ENCODE measurements around the gene NLRP1.

Gene NLRP1

DNA sequence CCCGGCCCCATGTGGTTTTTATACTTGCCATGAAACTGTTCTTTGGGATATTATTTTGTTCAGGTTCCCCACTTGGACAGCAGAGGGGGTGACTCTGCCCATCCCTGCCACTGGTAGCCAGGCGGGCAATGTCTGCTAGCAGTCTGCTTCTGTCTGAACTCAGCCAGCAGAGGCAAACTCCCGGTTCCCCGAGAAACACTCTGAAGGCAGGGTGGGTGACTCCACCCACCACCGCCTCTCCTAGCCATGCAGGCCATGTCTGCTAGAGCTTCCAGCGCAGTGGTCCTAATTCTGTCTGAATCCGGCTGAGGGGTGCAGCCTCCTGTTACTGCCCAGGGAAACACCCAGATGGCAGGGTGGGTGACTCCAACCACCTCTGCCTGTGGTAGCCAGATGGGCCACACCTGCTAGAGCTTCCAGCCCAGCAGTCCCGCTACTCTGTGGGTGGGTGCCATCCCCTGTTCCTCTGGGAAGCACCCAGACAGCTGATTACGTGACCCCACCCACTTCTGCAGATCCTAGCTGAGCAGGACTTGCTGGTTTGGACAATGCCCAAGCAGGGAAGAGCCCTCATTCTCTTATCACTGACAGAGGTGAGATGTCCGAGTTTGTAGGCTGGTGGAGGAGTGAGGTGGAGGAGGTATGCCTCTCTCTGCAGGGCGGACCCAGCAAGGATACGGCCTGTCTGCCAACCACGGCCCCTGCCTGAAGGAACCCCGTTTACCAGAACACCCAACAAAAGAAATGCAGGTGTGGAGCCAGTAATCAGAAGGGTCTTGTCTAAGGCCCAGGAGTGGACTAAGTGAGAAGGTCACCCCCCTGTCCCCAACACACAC is 22.4 kb downstream of the NLRP1 start:
- H3K9me3 ChIP-seq (ENCODE audit: insufficient read depth, low read length): no peaks in the 10 kb centered on the region
- H3K79me2 ChIP-seq (ENCODE audit: low read length): no peaks in the 10 kb centered on the region
- H2AFZ ChIP-seq (ENCODE audit: low read depth, low read length): no peak overlapping the region
- H3K4me3 ChIP-seq (ENCODE audit: low read length): no peak overlapping the region
- H3K9ac ChIP-seq (ENCODE audit: low read length): no peak overlapping the region
- no peaks in the 10 kb centered on the region for H3K36me3 ChIP-seq (replicated peaks; ENCODE audit: low read depth, low read length)
- no peak overlapping the region for H3K4me2 ChIP-seq (ENCODE audit: low read length)
- peaks cover 7% of the 10 kb centered on the region for H3K4me1 ChIP-seq (ENCODE audit: low read length)
- TF ChIP-seq, protein P1, sequence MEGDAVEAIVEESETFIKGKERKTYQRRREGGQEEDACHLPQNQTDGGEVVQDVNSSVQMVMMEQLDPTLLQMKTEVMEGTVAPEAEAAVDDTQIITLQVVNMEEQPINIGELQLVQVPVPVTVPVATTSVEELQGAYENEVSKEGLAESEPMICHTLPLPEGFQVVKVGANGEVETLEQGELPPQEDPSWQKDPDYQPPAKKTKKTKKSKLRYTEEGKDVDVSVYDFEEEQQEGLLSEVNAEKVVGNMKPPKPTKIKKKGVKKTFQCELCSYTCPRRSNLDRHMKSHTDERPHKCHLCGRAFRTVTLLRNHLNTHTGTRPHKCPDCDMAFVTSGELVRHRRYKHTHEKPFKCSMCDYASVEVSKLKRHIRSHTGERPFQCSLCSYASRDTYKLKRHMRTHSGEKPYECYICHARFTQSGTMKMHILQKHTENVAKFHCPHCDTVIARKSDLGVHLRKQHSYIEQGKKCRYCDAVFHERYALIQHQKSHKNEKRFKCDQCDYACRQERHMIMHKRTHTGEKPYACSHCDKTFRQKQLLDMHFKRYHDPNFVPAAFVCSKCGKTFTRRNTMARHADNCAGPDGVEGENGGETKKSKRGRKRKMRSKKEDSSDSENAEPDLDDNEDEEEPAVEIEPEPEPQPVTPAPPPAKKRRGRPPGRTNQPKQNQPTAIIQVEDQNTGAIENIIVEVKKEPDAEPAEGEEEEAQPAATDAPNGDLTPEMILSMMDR (IDR thresholded peaks at IDR 0.05; ENCODE audit: low read depth, low read length): no peak
- TF ChIP-seq EZH2phosphoT487 (IDR thresholded peaks at IDR 0.05; ENCODE audit: low read depth): no peak
- H3K27me3 ChIP-seq (ENCODE audit: low read depth, low read length): no peaks in the 10 kb centered on the region
- H3K27ac ChIP-seq (ENCODE audit: low read length): no peak overlapping the region
- H4K20me1 ChIP-seq (ENCODE audit: insufficient read depth, low read length): no peaks in the 10 kb centered on the region

DNA sequence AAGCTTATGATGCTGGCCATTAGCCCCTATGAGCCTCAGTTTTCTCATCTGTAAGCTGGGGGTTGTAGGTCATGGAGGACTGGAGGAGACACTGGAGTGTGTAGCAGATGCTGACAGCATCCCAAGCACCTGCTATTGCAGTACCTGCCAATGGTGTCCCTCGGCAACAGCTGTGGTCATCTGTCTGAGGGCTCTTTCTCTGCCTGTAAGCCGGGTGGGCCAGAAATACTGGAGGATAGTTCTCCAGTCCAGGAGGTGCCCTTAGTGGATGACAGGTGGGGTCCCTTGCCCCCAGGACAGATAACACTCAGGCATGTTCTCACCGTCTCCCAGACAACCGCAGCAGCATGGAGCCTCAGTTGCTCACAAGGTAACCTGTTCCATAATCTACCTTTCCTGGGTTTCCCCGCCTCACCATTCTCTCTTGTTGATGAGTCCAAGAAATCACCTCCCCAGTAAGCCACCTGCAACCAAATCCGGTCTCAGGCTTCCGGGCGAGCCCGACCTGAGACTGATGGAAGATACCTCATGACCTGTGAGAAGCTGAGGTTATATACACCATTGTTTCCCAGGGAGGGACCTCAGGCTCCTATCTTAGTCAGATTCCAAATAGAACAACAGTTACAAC is 23.8 kb downstream of the NLRP1 start:
- Histone ChIP-seq H3K4me1 (ENCODE audit: low read length) (peaks cover 7% of the 10 kb centered on the region), H3K9me3 (ENCODE audit: insufficient read depth, low read length) (no peaks in the 10 kb centered on the region), H3K27me3 (ENCODE audit: low read depth, low read length) (no peaks in the 10 kb centered on the region), H4K20me1 (ENCODE audit: insufficient read depth, low read length) (no peaks in the 10 kb centered on the region), H3K36me3 (replicated peaks; ENCODE audit: low read depth, low read length) (no peaks in the 10 kb centered on the region), H3K9ac (ENCODE audit: low read length) (no peak overlapping the region), H2AFZ (ENCODE audit: low read depth, low read length) (no peak overlapping the region), H3K4me3 (ENCODE audit: low read length) (no peak overlapping the region), H3K4me2 (ENCODE audit: low read length) (no peak overlapping the region), H3K79me2 (ENCODE audit: low read length) (no peaks in the 10 kb centered on the region), H3K27ac (ENCODE audit: low read length) (no peak overlapping the region)
- TF ChIP-seq, protein P1 (IDR thresholded peaks at IDR 0.05; ENCODE audit: low read depth, low read length): no peak
- TF ChIP-seq EZH2phosphoT487 (IDR thresholded peaks at IDR 0.05; ENCODE audit: low read depth): no peak

DNA sequence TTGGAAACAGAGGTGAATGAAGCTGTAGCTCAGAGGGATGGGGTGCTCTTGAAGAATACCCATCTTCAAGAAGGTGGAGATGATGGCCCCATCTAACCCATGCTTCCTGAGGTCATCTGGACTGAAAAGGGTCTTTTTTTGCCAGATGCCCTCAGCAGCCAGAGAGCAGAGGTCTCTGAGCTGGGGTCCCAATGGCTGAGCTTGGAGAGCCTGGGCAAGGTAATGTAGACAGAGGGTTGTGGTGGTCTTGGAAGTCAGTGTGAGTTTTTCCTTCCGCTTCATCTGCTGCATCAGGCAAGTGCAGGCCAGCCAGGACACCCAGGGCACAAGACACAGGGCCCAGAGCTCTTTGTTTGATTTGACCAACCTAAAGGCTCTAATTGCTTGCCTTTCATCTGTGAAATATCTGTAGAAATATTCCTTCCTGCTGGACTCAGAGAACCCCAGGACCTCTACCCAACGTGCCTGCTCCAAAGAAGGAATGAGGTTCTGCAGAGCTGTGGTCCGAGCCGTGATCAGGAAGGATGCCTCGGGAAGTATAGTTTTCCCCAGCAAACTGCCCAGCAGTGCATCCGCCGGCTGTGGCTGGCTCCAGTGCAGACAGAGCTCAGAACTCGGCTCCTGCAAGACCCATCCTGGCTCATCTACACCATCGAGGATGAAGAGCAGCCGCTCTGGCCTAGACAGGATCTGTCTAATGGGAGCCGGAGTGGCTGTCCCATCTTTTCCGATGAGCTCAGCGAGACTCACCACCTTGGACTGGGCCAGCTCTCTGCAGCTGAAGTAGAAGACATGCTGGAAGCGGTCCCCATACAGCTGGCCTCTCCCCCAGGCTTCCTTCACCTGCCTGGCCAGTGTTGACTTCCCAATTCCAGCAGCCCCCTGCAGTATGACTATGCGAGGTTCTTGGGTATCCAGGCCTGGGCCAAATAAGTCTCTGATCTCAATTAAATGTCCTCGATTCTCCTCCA is 25.2 kb downstream of the NLRP1 start:
- Histone ChIP-seq H3K4me3 (ENCODE audit: low read length) (no peak overlapping the region), H3K36me3 (replicated peaks; ENCODE audit: low read depth, low read length) (no peaks in the 10 kb centered on the region), H4K20me1 (ENCODE audit: insufficient read depth, low read length) (no peaks in the 10 kb centered on the region), H3K4me2 (ENCODE audit: low read length) (no peak overlapping the region), H3K4me1 (ENCODE audit: low read length) (peaks cover 7% of the 10 kb centered on the region), H2AFZ (ENCODE audit: low read depth, low read length) (no peak overlapping the region), H3K27ac (ENCODE audit: low read length) (no peak overlapping the region), H3K9me3 (ENCODE audit: insufficient read depth, low read length) (no peaks in the 10 kb centered on the region), H3K79me2 (ENCODE audit: low read length) (no peaks in the 10 kb centered on the region), H3K27me3 (ENCODE audit: low read depth, low read length) (no peaks in the 10 kb centered on the region), H3K9ac (ENCODE audit: low read length) (no peak overlapping the region)
- TF ChIP-seq, protein P1 (IDR thresholded peaks at IDR 0.05; ENCODE audit: low read depth, low read length): no peak
- TF ChIP-seq EZH2phosphoT487 (IDR thresholded peaks at IDR 0.05; ENCODE audit: low read depth): no peak

Data from OCI-LY3 (cell line).